SK-N-SH (cell line): ENCODE results near the gene KDM6B. TPM values are rescaled to one million over a fixed set of nuclear protein-coding genes. Genes with fewer than 3 reads are reported as not detected.

ENCODE experiments used
- CTCF ChIA-PET: fragments of 300-600, 350-600 bp; formaldehyde crosslinking; extraction: SDS; loops from one replicate; lab custom pipeline; 2021; lab: Yijun Ruan, JAX
- POLR2A ChIA-PET: fragments of 350-600 bp; sonication (Branson Sonifier 250); formaldehyde crosslinking; extraction: SDS; loops from one replicate; lab custom pipeline; 2020; ENCODE audit warnings: antibody characterized with exemption, inconsistent platforms; lab: Yijun Ruan, JAX
- DNase-seq: peaks from one replicate; pipeline ENCODE4 v3.0.0; 2012
- H2AFZ ChIP-seq: fragments of 200-600 bp; sonication (generic); 2 replicates; pipeline ENCODE4 v1.8.1; 2016; ENCODE audit warnings: antibody characterized with exemption, mild to moderate bottlenecking, low read depth
- H3F3A ChIP-seq: fragments of 200-600 bp; sonication (generic); replicated peaks from 2 replicates; pipeline ENCODE3; 2016; ENCODE audit warnings: antibody characterized with exemption, mild to moderate bottlenecking; ENCODE audit not compliant: insufficient read depth
- H3K27ac ChIP-seq, 2 experiments: fragments of 200-500 bp in 1 of 2; fragments of 200-600 bp in 1 of 2; sonication (Bioruptor generic) in 1 of 2; sonication (generic), shearing (Covaris generic) in 1 of 2; 2 replicates each; pipeline versions ENCODE4 v1.5.1 to v1.6.1; 2014 to 2016; ENCODE audit warnings: low read depth in 2 of 2, inconsistent platforms in 1 of 2, low read length in 1 of 2, mild to moderate bottlenecking in 1 of 2, mixed read lengths in 1 of 2
- H3K27me3 ChIP-seq: fragments of 200-600 bp; sonication (generic), shearing (Covaris generic); 2 replicates; pipeline ENCODE4 v1.6.1; 2016; ENCODE audit warnings: mixed run types; ENCODE audit not compliant: insufficient read depth
- H3K36me3 ChIP-seq, 2 experiments: fragments of 200-500 bp in 1 of 2; fragments of 200-600 bp in 1 of 2; sonication (Bioruptor generic) in 1 of 2; sonication (generic) in 1 of 2; replicated peaks in 1 of 2; 2 replicates each; pipeline versions ENCODE3 to v1.5.1; 2014 to 2016; ENCODE audit warnings: low read length in 1 of 2, mild to moderate bottlenecking in 1 of 2; ENCODE audit not compliant: insufficient read depth in 2 of 2, control insufficient read depth in 1 of 2
- H3K4me1 ChIP-seq, 2 experiments: fragments of 200-500 bp in 1 of 2; fragments of 200-600 bp in 1 of 2; sonication (Bioruptor generic) in 1 of 2; sonication (generic), shearing (Covaris generic) in 1 of 2; 2 replicates each; pipeline versions ENCODE4 v1.5.1 to v1.6.1; 2014 to 2016; ENCODE audit warnings: low read depth in 1 of 2, low read length in 1 of 2, mixed run types in 1 of 2; ENCODE audit not compliant: insufficient read depth in 2 of 2, control insufficient read depth in 1 of 2
- H3K4me2 ChIP-seq: fragments of 200-600 bp; sonication (generic), shearing (Covaris generic); 2 replicates; pipeline ENCODE4 v1.6.1; 2017; ENCODE audit warnings: mixed run types
- H3K4me3 ChIP-seq, 2 experiments: fragments of 200-500 bp in 1 of 2; fragments of 200-600 bp in 1 of 2; sonication (Bioruptor generic) in 1 of 2; sonication (generic), shearing (Covaris generic) in 1 of 2; 2 replicates each; pipeline versions ENCODE4 v1.5.1 to v1.8.1; 2014 to 2016; ENCODE audit warnings: low read depth in 2 of 2, inconsistent platforms in 1 of 2, low read length in 1 of 2, mild to moderate bottlenecking in 1 of 2, mixed read lengths in 1 of 2, moderate library complexity in 1 of 2
- H3K79me2 ChIP-seq: fragments of 200-600 bp; sonication (generic); 2 replicates; pipeline ENCODE4 v1.8.1; 2017; ENCODE audit warnings: mild to moderate bottlenecking; ENCODE audit not compliant: insufficient read depth
- H3K9ac ChIP-seq: fragments of 200-600 bp; sonication (generic); 2 replicates; pipeline ENCODE4 v1.6.1; 2017; ENCODE audit warnings: mixed run types
- H3K9me2 ChIP-seq: fragments of 200-600 bp; sonication (generic); 2 replicates; pipeline ENCODE4 v1.6.1; 2017; ENCODE audit warnings: mixed run types
- H3K9me3 ChIP-seq: fragments of 200-600 bp; sonication (generic); 2 replicates; pipeline ENCODE4 v1.6.1; 2017; ENCODE audit warnings: mixed run types, mild to moderate bottlenecking, moderate library complexity
- H4K20me1 ChIP-seq: fragments of 200-600 bp; sonication (generic); 2 replicates; pipeline ENCODE4 v1.6.1; 2017; ENCODE audit warnings: mild to moderate bottlenecking, mixed run types; ENCODE audit not compliant: insufficient read depth
- CHD2 ChIP-seq: fragments of 150-350 bp; IDR thresholded peaks from 2 replicates; pipeline ENCODE4 v1.6.1; 2018; ENCODE audit warnings: low read length; ENCODE audit not compliant: partially characterized antibody
- EZH2phosphoT487 ChIP-seq: fragments of 200-600 bp; sonication (generic); IDR thresholded peaks from 2 replicates; pipeline ENCODE4 v1.6.1; 2017; ENCODE audit warnings: low read depth, mixed run types, mild to moderate bottlenecking, antibody characterized with exemption, moderate library complexity, borderline replicate concordance
- FOSL2 ChIP-seq: IDR thresholded peaks from 2 replicates; pipeline ENCODE4 v1.4.0; 2012; ENCODE audit warnings: low read depth, mild to moderate bottlenecking, moderate library complexity, borderline replicate concordance
- FOXJ3 ChIP-seq: sonication (generic); formaldehyde crosslinking; IDR thresholded peaks from 2 replicates; pipeline ENCODE4 v1.5.1; 2020; ENCODE audit warnings: mild to moderate bottlenecking, missing genetic modification reagents
- FOXM1 ChIP-seq: IDR thresholded peaks from 2 replicates; pipeline ENCODE4 v1.4.0; 2012; ENCODE audit warnings: low read depth, mild to moderate bottlenecking
- GABPA ChIP-seq: IDR thresholded peaks from 2 replicates; pipeline ENCODE4 v1.4.0; 2012; ENCODE audit warnings: low read depth, mild to moderate bottlenecking
- GATA2 ChIP-seq: sonication (generic); formaldehyde crosslinking; IDR thresholded peaks from 2 replicates; pipeline ENCODE4 v1.5.0; 2020; ENCODE audit warnings: mild to moderate bottlenecking, missing genetic modification reagents
- JUND ChIP-seq: IDR thresholded peaks from 2 replicates; pipeline ENCODE4 v1.4.0; 2012
- MEF2A ChIP-seq: IDR thresholded peaks from 2 replicates; pipeline ENCODE4 v1.4.0; 2012; ENCODE audit warnings: low read depth, borderline replicate concordance
- MXI1 ChIP-seq: IDR thresholded peaks from 2 replicates; pipeline ENCODE4 v1.6.1; 2012; ENCODE audit warnings: mild to moderate bottlenecking, low read depth, low read length, improper control_type of control experiment
- PBX3 ChIP-seq: IDR thresholded peaks from 2 replicates; pipeline ENCODE4; 2012
- POLR2AphosphoS5 ChIP-seq: IDR thresholded peaks from 2 replicates; pipeline ENCODE4 v1.6.1; 2012; ENCODE audit warnings: low read depth, low read length
- RCOR1 ChIP-seq: fragments of 150-350 bp; IDR thresholded peaks from 2 replicates; pipeline ENCODE4 v1.6.1; 2017; ENCODE audit warnings: antibody characterized with exemption, low read length
- RFX5 ChIP-seq: IDR thresholded peaks from 2 replicates; pipeline ENCODE4 v1.6.1; 2012; ENCODE audit warnings: mild to moderate bottlenecking, improper control_type of control experiment, low read length
- YY1 ChIP-seq: IDR thresholded peaks from 2 replicates; pipeline ENCODE4 v1.4.0; 2012; ENCODE audit warnings: low read depth, mild to moderate bottlenecking
- ZBTB33 ChIP-seq: IDR thresholded peaks from 2 replicates; pipeline ENCODE4 v1.4.0; 2012; ENCODE audit warnings: low read depth, borderline replicate concordance
- WGBS: methylation state at CpG from one replicate; pipeline ENCODE4 v1.1.6; 2017; ENCODE audit warnings: low lambda C conversion rate; 5-methylcytosine and 5-hydroxymethylcytosine counted together
- polyA plus RNA-seq, 3 experiments: library from polyadenylated mRNA; depleted of rRNA; stranded (reverse); fragments of >200 nt; gene quantifications; 2 replicates each; pipeline ENCODE4 v1.2.3, GENCODE V29; 2012
- TF ChIP-seq, protein P1 (sequence below): fragments of 150-350 bp; IDR thresholded peaks from 2 replicates; pipeline ENCODE4 v1.6.1; 2017; ENCODE audit warnings: antibody characterized with exemption, low read length, low read depth, borderline replicate concordance

Gene KDM6B
- polyA plus RNA-seq, 1 of the 3 experiments (the other 2 are of a cell fraction): 2.6 TPM

- Histone ChIP-seq H3K9me2 (no peaks in the 10 kb centered on the region), H3K27me3 (no peaks in the 10 kb centered on the region), H4K20me1 (peaks cover 43% of the 10 kb centered on the region), H3K79me2 (peaks cover 67% of the 10 kb centered on the region), H3K9me3 (no peaks in the 10 kb centered on the region), H3F3A (peaks cover 54% of the 10 kb centered on the region), H2AFZ (no peak overlapping the region), H3K4me1 (peaks cover 33 to 41% of the 10 kb centered on the region in 2 experiments), H3K9ac (peak overlapping the region; percentile 99; the same call in 1 of the 2 replicates), H3K4me2 (peak overlapping the region; percentile 92), H3K27ac (peak overlapping the region; percentile 95 to 100), H3K4me3 (no peak overlapping the region), H3K36me3 (peaks cover 5 to 17% of the 10 kb centered on the region in 2 experiments)
- no peak for DNase-seq
- CTCF ChIA-PET: interaction anchor here (0.6 to 1.7 kb wide), 7 partner anchors 10 to 460 kb away, joined by 3 to 8 read pairs (median 3); no protein-coding TSS in a partner anchor
- POLR2A ChIA-PET: no interaction called here
- WGBS: 80% methylated on average over 1 of the region's 1 CpG
- TF ChIP-seq ZBTB33: no peak
- no peak for TF ChIP-seq MEF2A
- no peak for TF ChIP-seq FOXJ3 (CRISPR knock-in tag)
- TF ChIP-seq CHD2: no peak
- no peak for TF ChIP-seq PBX3
- TF ChIP-seq POLR2AphosphoS5: no peak
- no peak for TF ChIP-seq RCOR1
- no peak for TF ChIP-seq GATA2 (CRISPR knock-in tag)
- TF ChIP-seq, protein P1, sequence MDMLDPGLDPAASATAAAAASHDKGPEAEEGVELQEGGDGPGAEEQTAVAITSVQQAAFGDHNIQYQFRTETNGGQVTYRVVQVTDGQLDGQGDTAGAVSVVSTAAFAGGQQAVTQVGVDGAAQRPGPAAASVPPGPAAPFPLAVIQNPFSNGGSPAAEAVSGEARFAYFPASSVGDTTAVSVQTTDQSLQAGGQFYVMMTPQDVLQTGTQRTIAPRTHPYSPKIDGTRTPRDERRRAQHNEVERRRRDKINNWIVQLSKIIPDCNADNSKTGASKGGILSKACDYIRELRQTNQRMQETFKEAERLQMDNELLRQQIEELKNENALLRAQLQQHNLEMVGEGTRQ: no peak
- no peak for TF ChIP-seq RFX5
- TF ChIP-seq EZH2phosphoT487: no peak
- TF ChIP-seq MXI1: no peak
- no peak for TF ChIP-seq YY1
Measured at GRCh38 chr17:7840441-7840840, 6.4 kb downstream of the KDM6B start.

DNA sequence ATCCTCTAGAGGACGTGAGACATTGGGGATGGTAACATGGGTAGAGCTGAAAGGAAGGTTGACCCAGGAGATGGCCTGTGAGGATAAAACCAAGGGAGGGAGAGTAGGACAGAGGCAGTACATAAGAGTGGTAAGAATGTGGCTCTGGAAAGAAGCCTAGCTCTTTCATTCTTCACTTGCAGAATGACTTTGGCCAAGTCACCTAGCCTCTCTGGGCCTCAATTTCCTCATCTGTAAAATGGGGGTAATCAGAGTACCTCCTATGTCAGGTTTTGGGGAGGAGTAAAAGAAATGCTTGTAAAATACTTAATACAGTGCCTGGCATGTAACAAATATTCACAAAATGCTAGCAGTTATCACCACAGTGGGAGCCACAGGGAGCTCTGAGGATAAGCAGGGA is 6.9 kb downstream of the KDM6B start:
- Histone ChIP-seq H3K27me3 (no peaks in the 10 kb centered on the region), H3K79me2 (peaks cover 71% of the 10 kb centered on the region), H3F3A (peaks cover 52% of the 10 kb centered on the region), H2AFZ (no peak overlapping the region), H3K4me2 (peak overlapping the region; percentile 92), H3K4me3 (peak overlapping the region; percentile 66 to 67), H3K9me3 (no peaks in the 10 kb centered on the region), H3K9me2 (no peaks in the 10 kb centered on the region), H4K20me1 (peaks cover 46% of the 10 kb centered on the region), H3K9ac (peak overlapping the region; percentile 99; the same call in 1 of the 2 replicates), H3K4me1 (peaks cover 36 to 45% of the 10 kb centered on the region in 2 experiments), H3K27ac (peak overlapping the region; percentile 95 to 100), H3K36me3 (peaks cover 8 to 20% of the 10 kb centered on the region in 2 experiments)
- CTCF ChIA-PET: interaction anchor here (0.6 to 1.7 kb wide), 7 partner anchors 10 to 459 kb away, joined by 3 to 8 read pairs (median 3); no protein-coding TSS in a partner anchor
- POLR2A ChIA-PET: no interaction called here
- TF ChIP-seq JUND: no peak
- no peak for TF ChIP-seq FOSL2
- no peak for TF ChIP-seq GATA2 (CRISPR knock-in tag)
- no peak for TF ChIP-seq PBX3
- TF ChIP-seq FOXM1: no peak
- TF ChIP-seq POLR2AphosphoS5: no peak
- TF ChIP-seq GABPA: no peak
- no peak for TF ChIP-seq MXI1
- TF ChIP-seq FOXJ3 (CRISPR knock-in tag): no peak
- no peak for TF ChIP-seq RFX5
- TF ChIP-seq EZH2phosphoT487: no peak
- DNase-seq: no peak
- WGBS: 71% methylated on average over 1 of the region's 1 CpG
